Activated CD4-positive, alpha-beta T cell treated with anti-CD3 and anti-CD28 coated beads, Interleukin-2, amount 50 U/mL, for 1 hour (primary cell): ENCODE measurements around the gene DCX.

Source experiments
- DNase-seq: peaks from one replicate; pipeline ENCODE4 v3.0.0-alpha.2; 2020

The DCX gene

DNA sequence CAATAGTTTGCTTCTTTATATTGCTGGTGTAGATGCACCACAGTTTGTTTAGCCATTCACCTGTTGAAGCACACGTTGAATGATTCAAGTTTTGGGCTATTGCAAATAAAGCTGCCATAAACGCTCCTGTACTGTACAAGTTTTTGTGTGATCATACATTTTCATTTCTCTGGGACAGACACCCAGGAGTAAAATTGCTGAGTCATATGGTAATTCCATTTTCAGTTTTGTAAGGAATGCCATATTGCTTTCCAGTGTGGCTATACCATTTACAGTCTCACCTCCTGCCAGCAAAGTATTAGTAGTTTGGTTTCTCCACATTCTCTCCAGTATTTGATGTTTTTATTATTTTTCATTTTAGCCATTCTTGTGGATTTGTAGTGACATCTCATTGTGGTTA is 109.7 kb downstream of the DCX start:
- no peak for DNase-seq

DNA sequence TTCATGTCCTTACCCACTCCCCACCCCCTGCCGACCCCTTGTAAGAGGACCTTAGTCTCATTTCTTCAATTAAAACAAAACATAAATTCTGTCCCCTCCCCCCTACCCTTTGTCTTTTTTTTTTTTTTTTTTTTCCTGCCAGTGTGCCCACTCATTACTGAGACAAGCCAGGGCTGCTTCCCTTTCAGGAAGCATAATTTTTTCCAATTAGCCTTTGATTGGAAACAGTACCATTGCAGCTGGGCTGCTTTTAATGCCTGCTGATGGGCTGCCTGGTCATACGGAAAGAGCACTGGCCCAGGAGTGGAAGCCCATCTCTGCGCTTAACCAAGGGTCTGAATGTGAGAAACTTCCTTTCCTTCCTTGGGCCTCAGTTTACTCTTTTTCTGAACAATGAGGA is 123.2 kb downstream of the DCX start:
- DNase-seq: no peak

DNA sequence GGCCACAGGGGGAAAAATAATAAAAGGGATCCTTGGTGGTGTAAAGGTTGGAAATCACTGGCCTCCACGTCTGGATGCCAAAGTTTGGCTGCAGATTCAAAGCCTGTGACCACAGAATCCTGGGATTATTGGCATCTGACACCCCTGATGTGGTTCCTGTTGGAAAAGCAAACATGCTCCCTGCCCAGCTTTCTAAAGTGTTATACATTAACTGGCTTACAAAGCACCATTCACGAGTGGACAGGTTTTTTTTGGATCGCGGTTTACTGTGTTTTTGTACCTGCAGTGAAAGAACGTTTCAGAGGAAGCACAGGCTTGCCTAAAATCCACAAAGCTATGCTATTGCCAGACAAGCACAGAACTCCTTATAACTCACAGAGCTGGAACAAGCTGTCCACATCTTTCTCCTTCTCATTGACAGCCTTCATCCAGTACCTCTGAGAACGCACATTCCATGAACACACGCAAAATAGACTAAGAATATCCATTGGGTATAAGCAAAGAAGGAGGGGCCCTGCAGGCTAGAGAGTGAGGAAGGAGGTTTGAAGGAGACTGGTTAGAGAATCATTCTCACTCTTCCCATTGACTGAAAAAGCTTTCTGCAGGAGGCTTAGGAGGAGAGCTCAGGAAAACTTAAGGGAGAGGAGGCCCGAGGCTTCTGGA is 127.2 kb downstream of the DCX start:
- no peak for DNase-seq

DNA sequence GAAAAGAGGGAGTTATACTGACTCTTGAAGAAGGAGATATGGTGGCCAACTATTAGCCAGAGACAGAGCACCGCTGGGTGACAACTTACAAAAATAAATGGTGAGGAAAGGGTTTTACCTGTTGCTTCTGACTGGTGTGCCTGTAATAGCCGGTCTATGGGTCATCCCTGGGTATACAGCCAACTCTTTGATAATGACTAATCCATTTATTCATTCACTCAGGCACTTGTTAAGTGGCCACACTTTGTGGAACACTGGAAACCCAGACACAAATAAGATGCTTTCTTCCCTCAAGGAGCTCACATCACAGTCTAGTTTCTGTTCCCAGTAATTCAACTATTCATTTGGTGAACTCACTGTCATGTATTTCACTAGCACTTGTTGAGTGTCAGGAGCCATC is 128.5 kb downstream of the DCX start:
- no peak for DNase-seq

DNA sequence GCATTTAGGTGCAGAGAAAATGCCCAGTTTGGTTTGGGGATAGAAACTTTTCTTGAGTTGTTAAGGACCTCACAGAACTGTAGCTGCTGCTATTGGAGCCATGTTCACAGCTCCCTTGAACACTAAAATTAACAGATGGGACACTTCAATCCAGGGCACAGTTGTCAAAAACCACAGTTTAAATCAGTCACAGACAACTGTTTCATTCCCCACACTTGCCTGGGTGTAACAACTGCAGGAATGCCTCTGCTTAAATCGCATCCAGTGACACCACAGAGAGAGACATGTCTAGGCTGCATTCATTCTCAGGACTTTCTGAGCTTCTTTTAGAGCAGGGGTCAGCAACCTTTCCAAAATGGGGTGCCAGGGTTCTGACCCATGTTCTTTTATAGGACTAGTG is 129.0 kb downstream of the DCX start:
- no peak for DNase-seq

DNA sequence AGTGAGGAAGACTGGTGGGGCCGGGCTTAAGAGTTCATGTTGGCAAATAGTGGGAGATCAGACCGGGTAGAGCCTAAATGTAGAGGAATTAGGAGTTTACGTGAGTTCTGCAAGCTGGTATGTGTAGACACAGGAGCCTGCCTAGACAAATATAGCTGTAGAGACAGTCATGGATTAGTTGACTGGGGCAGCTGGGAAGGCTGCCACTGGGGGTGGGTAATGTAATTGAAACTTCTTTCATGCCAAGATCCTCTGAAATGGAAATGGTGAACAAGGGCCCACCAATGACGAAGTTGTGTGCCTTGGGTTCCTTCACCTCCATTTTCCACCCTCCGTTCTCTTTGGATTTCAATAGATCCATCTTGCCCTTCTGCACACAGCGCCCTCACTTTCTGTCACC is 129.9 kb downstream of the DCX start:
- no peak for DNase-seq

DNA sequence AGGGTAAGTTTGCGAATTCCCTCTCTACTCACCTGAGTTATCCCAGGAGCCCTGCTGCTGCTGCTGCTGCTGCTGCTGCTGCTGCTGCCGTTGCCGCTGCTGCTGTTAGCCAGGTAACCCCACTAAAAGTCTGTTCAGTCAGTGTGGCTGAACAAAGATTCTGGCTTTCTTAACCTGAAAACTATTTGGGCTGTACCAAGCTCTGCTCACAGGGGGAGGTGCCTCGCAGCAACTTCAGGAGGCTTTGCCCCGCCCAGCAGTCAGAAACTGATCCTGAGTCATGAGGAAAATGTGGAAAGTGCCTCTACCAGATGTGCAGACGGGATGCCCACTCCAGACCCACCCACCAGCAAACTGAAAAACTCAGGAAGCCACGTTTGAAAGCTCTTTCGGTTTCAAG is 141.7 kb downstream of the DCX start, which contains the start of gene CAPN6:
Gene CAPN6, minus strand, starts transcription at position 145 of the 400 bp plus-strand sequence. CDS start 6,547 bp downstream, outside the sequence.
- no peak for DNase-seq

DNA sequence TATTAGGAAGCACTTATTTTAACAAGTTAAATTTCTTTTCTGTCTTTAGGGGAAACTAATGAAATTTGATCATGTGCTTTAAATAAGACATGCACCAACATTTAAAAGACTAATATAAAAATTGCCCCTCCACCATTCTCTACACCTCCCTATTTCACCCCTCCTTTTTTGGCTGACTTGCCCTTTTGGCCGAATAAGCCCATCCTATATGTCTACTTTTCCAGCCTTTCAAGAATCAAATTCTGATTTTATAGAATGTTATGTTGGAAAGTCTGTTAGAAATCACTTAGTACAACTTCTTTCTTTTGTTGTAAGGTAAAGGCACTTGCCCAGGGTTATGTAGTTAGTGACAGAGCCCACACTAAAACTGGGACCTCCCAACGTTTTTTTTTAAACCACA is 143.5 kb downstream of the DCX start:
- no peak for DNase-seq

DNA sequence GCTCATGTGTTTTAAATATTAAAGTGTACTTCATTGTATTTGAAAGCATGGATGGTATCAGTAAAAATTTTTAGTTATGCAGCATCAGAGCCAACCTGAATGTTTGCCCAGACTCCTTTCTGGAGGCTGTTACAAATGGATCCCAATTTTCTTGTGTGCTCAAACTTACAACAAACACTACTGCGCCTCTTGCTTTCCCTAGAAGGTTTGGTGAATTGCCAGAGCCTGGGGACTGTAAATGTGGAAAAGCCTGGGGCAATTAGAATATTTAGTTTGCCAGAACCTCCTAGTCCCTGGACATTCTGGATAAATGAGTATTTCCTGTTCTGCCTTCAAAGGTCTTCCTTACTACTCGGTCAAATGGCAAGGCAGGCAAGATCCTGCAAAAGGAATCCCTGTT is 146.5 kb downstream of the DCX start:
- DNase-seq: no peak

DNA sequence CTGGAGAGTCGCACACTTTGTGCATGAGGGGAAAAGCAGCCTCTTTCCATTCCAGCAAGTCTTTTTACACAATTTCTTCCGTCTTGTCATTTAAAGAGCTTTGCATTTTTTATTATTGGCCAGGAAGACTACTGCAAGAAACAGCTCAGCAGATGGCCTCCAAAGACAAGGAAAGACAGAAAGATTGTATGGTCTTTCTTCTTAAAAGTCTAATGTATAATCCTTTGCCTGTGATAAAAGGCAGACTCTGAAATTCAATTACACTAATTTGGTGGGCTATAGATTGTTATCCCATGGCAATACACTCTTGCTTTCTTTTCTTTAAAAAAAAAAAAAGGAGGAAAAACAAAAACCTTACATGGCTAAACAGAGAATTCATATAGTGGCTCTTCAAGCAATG is 147.6 kb downstream of the DCX start:
- no peak for DNase-seq

DNA sequence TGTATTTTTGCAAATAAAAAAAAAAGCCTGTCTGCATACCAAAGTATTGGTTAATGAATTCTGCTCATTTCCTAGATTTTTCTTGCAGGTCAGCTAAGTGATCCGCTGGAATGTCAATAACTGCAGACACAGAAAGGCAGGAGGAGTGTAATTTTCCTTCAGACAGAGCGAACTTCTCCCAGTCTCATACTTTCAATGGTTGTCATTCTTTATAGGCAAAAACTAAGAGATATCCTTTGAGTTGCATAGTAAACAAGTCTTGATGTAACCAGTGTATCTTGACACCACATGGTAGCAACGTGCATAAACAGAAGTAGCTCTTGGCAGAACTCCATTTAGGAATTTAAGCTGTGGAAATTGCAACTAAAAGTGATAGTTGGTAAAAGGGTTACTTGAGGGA is 149.9 kb downstream of the DCX start:
- DNase-seq: no peak

DNA sequence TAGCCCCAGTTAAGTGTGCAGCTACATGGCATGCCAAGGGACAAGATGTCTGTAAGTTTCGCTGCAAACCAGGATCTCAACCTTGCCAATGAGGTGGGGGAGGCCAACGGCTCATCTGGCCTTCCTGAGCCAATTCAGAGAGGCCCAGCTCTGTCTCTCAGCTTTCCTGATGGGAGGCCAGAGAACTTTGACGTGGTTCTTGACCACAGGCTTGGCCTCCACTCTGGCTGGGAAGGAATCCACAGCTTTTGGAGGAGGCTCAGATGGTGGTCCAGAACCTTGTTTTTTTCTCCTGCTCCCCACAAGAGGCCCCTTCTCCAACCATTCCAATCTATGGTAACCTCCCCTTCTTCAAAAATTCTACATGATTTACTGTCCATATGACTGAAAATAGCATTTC is 151.5 kb downstream of the DCX start:
- no peak for DNase-seq

DNA sequence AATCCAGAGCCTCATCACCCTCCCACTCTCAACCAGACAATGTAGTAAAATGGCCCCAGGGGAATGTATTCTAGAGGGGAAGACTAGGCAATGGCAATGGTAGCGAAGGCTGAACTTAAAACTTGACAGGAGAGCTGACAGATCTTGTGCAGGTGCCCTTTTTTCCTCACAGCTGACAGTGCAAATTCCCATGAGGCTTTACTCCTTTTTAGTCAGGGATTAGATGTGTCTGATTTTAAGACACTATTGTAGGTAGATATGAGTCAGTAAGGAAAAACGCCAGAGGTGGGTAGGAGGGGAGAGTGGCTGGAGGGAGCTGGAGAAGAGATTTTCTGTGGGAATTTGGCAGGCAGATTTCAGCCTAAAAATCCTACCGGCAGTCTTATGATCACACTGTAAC is 152.4 kb downstream of the DCX start:
- DNase-seq: no peak

DNA sequence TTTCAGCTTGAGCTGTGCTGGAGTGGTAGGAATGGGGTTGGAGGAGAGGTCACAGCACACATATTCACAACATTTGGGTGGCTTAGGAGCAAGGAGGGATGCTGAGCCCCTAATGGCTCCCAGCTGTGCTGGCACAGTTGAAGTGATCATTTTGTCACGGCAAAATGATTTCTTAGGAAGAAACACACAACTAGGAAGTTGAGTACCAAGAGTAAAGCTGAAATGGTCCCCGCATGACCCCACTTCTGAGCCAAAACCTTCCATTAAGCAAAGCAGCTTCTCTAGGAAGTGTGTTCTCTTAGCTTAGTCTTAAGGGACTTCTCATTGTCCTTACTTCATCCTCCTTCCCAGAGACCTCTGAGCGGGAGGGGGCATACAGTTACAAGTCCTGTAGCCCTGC is 154.3 kb downstream of the DCX start:
- DNase-seq: no peak

DNA sequence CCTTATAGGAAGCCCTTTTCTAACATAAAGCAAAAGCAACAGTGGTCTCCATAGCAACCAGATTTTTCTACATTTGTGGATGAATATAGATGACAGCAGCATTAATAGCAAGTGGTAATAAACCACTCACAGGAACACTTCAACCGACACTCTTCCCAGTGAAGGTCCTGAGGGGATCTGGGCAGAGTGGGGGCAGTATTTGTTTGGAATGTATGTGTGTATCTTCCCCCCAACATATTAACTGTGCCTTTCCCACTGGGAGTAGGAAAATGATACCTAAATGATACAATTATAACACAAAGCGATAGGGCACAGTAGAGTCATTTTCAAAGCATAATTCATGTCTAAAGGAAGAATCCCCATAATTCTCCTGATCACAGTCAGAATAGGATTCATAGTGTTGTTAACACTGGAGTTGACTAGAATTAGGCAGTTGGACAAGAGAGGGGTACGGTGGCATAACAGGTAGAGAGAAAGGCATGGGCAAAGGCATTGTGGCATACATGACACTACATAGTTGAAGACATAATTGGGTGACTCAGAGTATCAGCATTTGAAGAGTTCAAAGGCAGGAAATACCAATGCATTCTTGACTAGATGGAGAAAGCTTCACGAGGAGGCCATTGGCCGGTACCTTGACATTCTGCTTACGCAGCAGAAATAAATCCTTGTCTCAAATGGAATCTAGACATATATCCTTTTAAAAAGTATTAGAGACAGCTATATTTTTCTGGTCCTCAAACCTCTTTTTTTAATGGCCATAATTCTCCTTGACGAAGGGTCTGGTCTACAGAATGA is 156.9 kb downstream of the DCX start:
- DNase-seq: no peak

DNA sequence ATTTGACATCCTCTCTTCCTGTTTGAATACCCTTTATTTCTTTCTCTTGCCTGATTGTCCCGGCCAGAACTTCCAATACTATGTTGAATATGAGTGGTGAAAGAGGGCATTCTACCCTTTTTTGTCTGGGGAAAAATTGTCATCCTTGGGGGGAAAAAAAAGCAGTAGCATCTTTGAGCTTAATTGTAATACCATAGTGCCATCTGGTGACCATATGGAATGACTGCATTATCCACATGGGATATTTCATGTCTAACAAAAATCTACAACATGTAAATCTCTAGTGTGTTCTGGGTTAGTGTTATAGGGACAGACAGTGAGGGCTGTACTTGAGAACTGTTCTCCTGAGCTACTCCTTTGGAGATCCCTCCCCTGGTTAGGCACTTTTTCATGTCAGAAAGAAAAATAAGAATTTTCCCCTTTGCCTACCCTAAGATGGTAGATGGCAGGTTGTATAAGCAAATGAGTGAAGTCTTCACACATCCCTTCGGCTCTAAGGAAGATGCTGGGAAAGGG is 167.7 kb downstream of the DCX start:
- no peak for DNase-seq
